ENCODE measurements around the gene ANO3. TPM values are rescaled to one million over a fixed set of nuclear protein-coding genes. Genes with fewer than 3 reads are reported as not detected.

Gene ANO3
- total and polyA plus RNA-seq, 3 experiments from 2014 or later = not detected

- Mint-ChIP-seq H3K4me1 (no peaks in the 10 kb centered on the region), H3K4me3 (no peak overlapping the region), H3K9me3 (peaks cover 0 to 17% (median 2%) of the 10 kb centered on the region in 5 donors), H3K27ac (no peak overlapping the region), H3K27me3 (no peaks in the 10 kb centered on the region), H3K36me3 (no peaks in the 10 kb centered on the region)
- H3K4me1 ChIP-seq (ENCODE audit: insufficient read depth, low read length) = no peaks in the 10 kb centered on the region
- ChIA-PET CTCF (no interaction called here), POLR2A (no interaction called here)
- no peaks in the 10 kb centered on the region for H3K9me3 ChIP-seq (ENCODE audit: low read length)
- DNase-seq = no peak
- no peaks in the 10 kb centered on the region for H3K27me3 ChIP-seq (ENCODE audit: insufficient read depth, low read length, poor library complexity, severe bottlenecking)
- H3K36me3 ChIP-seq (ENCODE audit: insufficient read depth, low read length) = no peaks in the 10 kb centered on the region
- no peak overlapping the region for H3K27ac ChIP-seq (ENCODE audit: low read depth, low read length)
- H3K4me3 ChIP-seq (ENCODE audit: low read length) = no peak overlapping the region
Observed at GRCh38 chr11:26321516-26321915, 10.4 kb upstream of the ANO3 start.

DNA sequence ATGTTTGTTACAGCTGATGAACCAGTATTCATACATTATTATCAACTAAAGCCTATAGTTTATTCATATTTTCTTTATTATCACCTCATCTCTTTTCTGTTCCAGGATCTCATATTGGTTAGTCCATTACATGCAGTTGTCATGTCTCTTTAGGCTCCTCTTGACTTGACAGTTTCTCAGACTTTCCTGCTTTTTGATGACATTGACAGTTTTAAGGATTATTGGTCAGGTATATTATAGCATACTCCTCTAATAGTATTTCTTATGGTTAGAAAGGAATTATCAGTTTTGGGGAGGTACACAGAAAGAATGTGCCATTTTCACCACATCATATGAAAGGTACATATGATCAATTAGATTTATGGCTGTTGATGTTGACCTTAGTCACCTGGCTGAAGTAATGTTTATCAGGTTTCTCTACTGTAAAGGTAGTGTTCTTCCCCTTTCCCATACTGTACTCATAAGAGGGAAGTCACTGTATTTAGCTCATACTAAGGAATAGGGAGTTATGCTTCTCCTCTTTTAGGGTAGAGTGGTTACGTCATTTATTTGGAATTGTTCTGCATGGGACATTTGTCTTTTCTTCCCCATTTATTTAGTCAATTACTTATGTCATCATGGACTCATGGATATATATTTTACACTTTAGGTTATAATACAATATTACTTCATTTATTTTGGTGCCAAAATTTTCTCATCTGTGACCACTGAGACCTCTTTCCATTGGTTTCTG, 9.4 kb upstream of the ANO3 start:
- H3K27ac Mint-ChIP-seq = no peak overlapping the region
- ChIA-PET POLR2A (no interaction called here), CTCF (no interaction called here)
- no peak overlapping the region for H3K4me3 ChIP-seq (ENCODE audit: low read length)
- H3K4me3 Mint-ChIP-seq = no peak overlapping the region
- no peaks in the 10 kb centered on the region for H3K4me1 ChIP-seq (ENCODE audit: insufficient read depth, low read length)
- H3K9me3 Mint-ChIP-seq = peaks cover 0 to 17% (median 2%) of the 10 kb centered on the region in 5 donors
- H3K4me1 Mint-ChIP-seq = no peaks in the 10 kb centered on the region
- DNase-seq = no peak
- no peak overlapping the region for H3K27ac ChIP-seq (ENCODE audit: low read depth, low read length)
- H3K27me3 Mint-ChIP-seq = no peaks in the 10 kb centered on the region
- H3K36me3 Mint-ChIP-seq = no peaks in the 10 kb centered on the region
- no peaks in the 10 kb centered on the region for H3K27me3 ChIP-seq (ENCODE audit: insufficient read depth, low read length, poor library complexity, severe bottlenecking)
- H3K9me3 ChIP-seq (ENCODE audit: low read length) = no peaks in the 10 kb centered on the region
- H3K36me3 ChIP-seq (ENCODE audit: insufficient read depth, low read length) = no peaks in the 10 kb centered on the region

DNA sequence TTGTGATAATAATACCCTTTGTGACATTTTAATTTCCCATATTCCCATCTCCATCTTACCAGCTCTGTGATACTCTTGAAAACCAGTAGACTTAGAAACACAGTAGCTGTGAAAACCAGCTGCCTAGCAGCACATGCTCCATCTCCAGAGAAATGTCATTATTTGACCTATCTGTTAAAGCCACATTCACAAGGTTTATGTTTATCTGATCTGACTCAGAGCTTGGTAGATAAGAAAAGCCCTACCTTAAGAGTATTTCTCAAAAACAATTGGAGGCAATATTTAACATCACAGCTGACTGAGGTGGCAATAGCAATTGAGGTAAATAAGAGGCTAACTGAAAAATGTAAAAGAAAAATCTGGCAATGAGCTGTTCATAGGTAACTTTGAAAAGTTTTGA, 8.1 kb upstream of the ANO3 start:
- Mint-ChIP-seq H3K36me3 (no peaks in the 10 kb centered on the region), H3K4me3 (no peak overlapping the region), H3K27me3 (no peaks in the 10 kb centered on the region), H3K9me3 (peaks cover 0 to 12% (median 2%) of the 10 kb centered on the region in 5 donors), H3K4me1 (no peaks in the 10 kb centered on the region), H3K27ac (no peak overlapping the region)
- Histone ChIP-seq H3K27ac (ENCODE audit: low read depth, low read length) (no peak overlapping the region), H3K36me3 (ENCODE audit: insufficient read depth, low read length) (no peaks in the 10 kb centered on the region), H3K27me3 (ENCODE audit: insufficient read depth, low read length, poor library complexity, severe bottlenecking) (no peaks in the 10 kb centered on the region), H3K4me1 (ENCODE audit: insufficient read depth, low read length) (no peaks in the 10 kb centered on the region), H3K9me3 (ENCODE audit: low read length) (no peaks in the 10 kb centered on the region), H3K4me3 (ENCODE audit: low read length) (no peak overlapping the region)
- DNase-seq = no peak
- CTCF ChIA-PET = no interaction called here
- POLR2A ChIA-PET = no interaction called here

DNA sequence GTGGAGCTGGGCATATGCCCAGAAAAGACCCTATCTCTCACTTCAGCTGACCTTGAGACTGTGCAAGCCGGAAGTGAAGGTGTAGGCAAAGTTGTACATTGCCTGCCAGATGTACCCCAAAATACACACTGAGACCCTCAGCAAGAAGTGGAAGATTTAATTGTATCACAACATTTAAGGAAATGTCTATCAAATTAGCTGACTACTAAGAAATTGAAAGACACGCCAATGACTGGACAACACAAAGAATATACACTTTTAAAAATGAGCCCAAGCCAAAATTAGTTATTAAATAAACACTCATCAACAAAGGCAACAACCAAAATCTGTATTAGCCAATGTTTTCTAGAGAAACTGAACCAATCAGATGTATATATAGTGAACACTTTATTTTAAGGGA, 7.7 kb upstream of the ANO3 start:
- Histone ChIP-seq H3K27ac (ENCODE audit: low read depth, low read length) (no peak overlapping the region), H3K27me3 (ENCODE audit: insufficient read depth, low read length, poor library complexity, severe bottlenecking) (no peaks in the 10 kb centered on the region), H3K9me3 (ENCODE audit: low read length) (no peaks in the 10 kb centered on the region), H3K4me1 (ENCODE audit: insufficient read depth, low read length) (no peaks in the 10 kb centered on the region), H3K4me3 (ENCODE audit: low read length) (no peak overlapping the region), H3K36me3 (ENCODE audit: insufficient read depth, low read length) (no peaks in the 10 kb centered on the region)
- no peaks in the 10 kb centered on the region for H3K4me1 Mint-ChIP-seq
- H3K36me3 Mint-ChIP-seq = no peaks in the 10 kb centered on the region
- H3K4me3 Mint-ChIP-seq = no peak overlapping the region
- no peak for DNase-seq
- no peaks in the 10 kb centered on the region for H3K27me3 Mint-ChIP-seq
- H3K27ac Mint-ChIP-seq = no peak overlapping the region
- ChIA-PET CTCF (no interaction called here), POLR2A (no interaction called here)
- H3K9me3 Mint-ChIP-seq = peaks cover 0 to 12% (median 2%) of the 10 kb centered on the region in 5 donors

- H3K4me3 Mint-ChIP-seq = no peak overlapping the region
- Histone ChIP-seq H3K36me3 (ENCODE audit: insufficient read depth, low read length) (no peaks in the 10 kb centered on the region), H3K9me3 (ENCODE audit: low read length) (no peaks in the 10 kb centered on the region), H3K27me3 (ENCODE audit: insufficient read depth, low read length, poor library complexity, severe bottlenecking) (no peaks in the 10 kb centered on the region), H3K4me3 (ENCODE audit: low read length) (no peak overlapping the region), H3K27ac (ENCODE audit: low read depth, low read length) (no peak overlapping the region), H3K4me1 (ENCODE audit: insufficient read depth, low read length) (no peaks in the 10 kb centered on the region)
- no peak overlapping the region for H3K27ac Mint-ChIP-seq
- H3K9me3 Mint-ChIP-seq = peaks cover 2 to 11% (median 3%) of the 10 kb centered on the region in 5 donors
- ChIA-PET POLR2A (no interaction called here), CTCF (no interaction called here)
- H3K27me3 Mint-ChIP-seq = no peaks in the 10 kb centered on the region
- no peaks in the 10 kb centered on the region for H3K36me3 Mint-ChIP-seq
- H3K4me1 Mint-ChIP-seq = no peaks in the 10 kb centered on the region
- no peak for DNase-seq
Observed at GRCh38 chr11:26326793-26327400, 5.0 kb upstream of the ANO3 start.

DNA sequence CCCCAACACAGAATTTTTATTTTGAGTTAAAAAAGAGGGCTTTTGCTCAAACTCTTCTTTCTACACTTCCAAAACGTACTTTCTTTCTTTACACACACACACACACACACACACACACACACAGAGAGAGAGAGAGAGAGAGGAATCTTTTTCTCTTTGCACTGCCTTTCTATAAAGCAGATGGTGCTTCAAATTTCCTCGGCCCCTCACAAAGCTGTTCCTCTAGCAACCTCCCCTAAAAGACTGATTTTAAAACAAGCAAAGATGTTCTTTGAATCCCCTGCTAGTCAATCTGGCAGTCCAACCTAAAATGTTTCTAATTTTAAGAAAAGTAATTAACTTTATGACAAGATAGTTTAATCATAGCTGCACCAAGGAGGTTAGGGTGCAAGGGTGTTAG, 2.7 kb upstream of the ANO3 start:
- DNase-seq = no peak
- H3K27ac ChIP-seq (ENCODE audit: low read depth, low read length) = no peak overlapping the region
- H3K4me1 ChIP-seq (ENCODE audit: insufficient read depth, low read length) = no peaks in the 10 kb centered on the region
- no peaks in the 10 kb centered on the region for H3K4me1 Mint-ChIP-seq
- peaks cover under 1 to 7% (median 7%) of the 10 kb centered on the region in 5 donors for H3K9me3 Mint-ChIP-seq
- H3K9me3 ChIP-seq (ENCODE audit: low read length) = no peaks in the 10 kb centered on the region
- H3K4me3 ChIP-seq (ENCODE audit: low read length) = no peak overlapping the region
- H3K36me3 Mint-ChIP-seq = no peaks in the 10 kb centered on the region
- POLR2A ChIA-PET = no interaction called here
- H3K27me3 Mint-ChIP-seq = no peaks in the 10 kb centered on the region
- H3K27me3 ChIP-seq (ENCODE audit: insufficient read depth, low read length, poor library complexity, severe bottlenecking) = no peaks in the 10 kb centered on the region
- H3K27ac Mint-ChIP-seq = no peak overlapping the region
- no peak overlapping the region for H3K4me3 Mint-ChIP-seq
- no peaks in the 10 kb centered on the region for H3K36me3 ChIP-seq (ENCODE audit: insufficient read depth, low read length)
- CTCF ChIA-PET = no interaction called here

GRCh38 chr11:26330262-26330661, 1.7 kb upstream of the ANO3 start:
- Histone ChIP-seq H3K4me1 (ENCODE audit: insufficient read depth, low read length) (no peaks in the 10 kb centered on the region), H3K27me3 (ENCODE audit: insufficient read depth, low read length, poor library complexity, severe bottlenecking) (no peaks in the 10 kb centered on the region), H3K27ac (ENCODE audit: low read depth, low read length) (no peak overlapping the region), H3K4me3 (ENCODE audit: low read length) (no peak overlapping the region), H3K36me3 (ENCODE audit: insufficient read depth, low read length) (no peaks in the 10 kb centered on the region), H3K9me3 (ENCODE audit: low read length) (no peaks in the 10 kb centered on the region)
- POLR2A ChIA-PET = no interaction called here
- H3K4me3 Mint-ChIP-seq = no peak overlapping the region
- no peaks in the 10 kb centered on the region for H3K36me3 Mint-ChIP-seq
- no peak for DNase-seq
- no peak overlapping the region for H3K27ac Mint-ChIP-seq
- no peaks in the 10 kb centered on the region for H3K4me1 Mint-ChIP-seq
- CTCF ChIA-PET = no interaction called here
- H3K9me3 Mint-ChIP-seq = peaks cover 0 to 11% (median 7%) of the 10 kb centered on the region in 5 donors
- H3K27me3 Mint-ChIP-seq = no peaks in the 10 kb centered on the region

- H3K27me3 ChIP-seq (ENCODE audit: insufficient read depth, low read length, poor library complexity, severe bottlenecking) = no peaks in the 10 kb centered on the region
- ChIA-PET POLR2A (no interaction called here), CTCF (no interaction called here)
- Mint-ChIP-seq H3K9me3 (peaks cover 4 to 8% (median 7%) of the 10 kb centered on the region in 5 donors), H3K4me3 (no peak overlapping the region), H3K27ac (no peak overlapping the region), H3K27me3 (no peaks in the 10 kb centered on the region), H3K36me3 (no peaks in the 10 kb centered on the region), H3K4me1 (no peaks in the 10 kb centered on the region)
- H3K4me1 ChIP-seq (ENCODE audit: insufficient read depth, low read length) = no peaks in the 10 kb centered on the region
- H3K4me3 ChIP-seq (ENCODE audit: low read length) = no peak overlapping the region
- H3K9me3 ChIP-seq (ENCODE audit: low read length) = no peaks in the 10 kb centered on the region
- H3K36me3 ChIP-seq (ENCODE audit: insufficient read depth, low read length) = no peaks in the 10 kb centered on the region
- DNase-seq = no peak
- H3K27ac ChIP-seq (ENCODE audit: low read depth, low read length) = no peak overlapping the region
Observed at GRCh38 chr11:26332572-26332915, 614 bp downstream of the ANO3 start.
